ENCODE results near the gene GDF10.

Gene GDF10

DNA sequence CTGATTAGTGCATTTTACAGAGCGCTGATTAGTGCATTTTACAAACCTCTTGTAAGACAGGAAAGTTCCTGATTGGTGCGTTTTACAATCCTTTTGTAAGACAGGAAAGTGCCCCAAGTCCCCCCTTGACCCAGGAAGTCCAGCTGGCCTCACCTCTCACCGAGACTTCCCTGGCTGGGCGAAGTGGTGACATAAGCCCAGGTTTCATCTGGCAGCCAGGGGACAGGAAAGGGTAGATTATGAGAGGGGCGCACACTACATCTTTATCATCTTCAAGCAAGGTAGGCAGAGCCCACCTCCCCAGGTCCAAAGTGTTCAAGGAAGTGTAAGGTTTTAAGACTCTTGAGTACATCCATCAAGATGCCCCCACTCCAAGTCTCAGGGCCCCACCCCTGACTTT is 5.5 kb upstream of the GDF10 start:
- DNase-seq = no peak

DNA sequence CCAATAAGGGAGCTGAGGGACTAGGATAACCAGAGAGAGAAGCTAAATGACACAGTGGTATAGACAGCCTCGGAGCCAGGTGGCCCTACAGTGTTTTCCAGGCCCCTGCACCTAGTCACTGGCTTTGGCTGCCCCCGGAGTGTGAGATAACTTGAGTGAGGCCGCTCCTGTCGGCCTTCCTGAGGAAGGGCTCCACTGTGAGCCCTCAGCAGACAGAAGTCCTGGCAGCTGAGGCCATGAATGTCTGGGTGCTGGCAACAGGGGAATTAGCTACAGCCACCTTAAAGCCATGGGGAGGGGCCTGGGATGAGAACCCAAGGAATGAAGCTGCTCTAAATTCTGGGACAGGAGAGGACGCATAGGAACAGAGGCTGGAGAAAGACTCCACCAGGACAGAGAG is 4.6 kb upstream of the GDF10 start:
- DNase-seq = no peak

DNA sequence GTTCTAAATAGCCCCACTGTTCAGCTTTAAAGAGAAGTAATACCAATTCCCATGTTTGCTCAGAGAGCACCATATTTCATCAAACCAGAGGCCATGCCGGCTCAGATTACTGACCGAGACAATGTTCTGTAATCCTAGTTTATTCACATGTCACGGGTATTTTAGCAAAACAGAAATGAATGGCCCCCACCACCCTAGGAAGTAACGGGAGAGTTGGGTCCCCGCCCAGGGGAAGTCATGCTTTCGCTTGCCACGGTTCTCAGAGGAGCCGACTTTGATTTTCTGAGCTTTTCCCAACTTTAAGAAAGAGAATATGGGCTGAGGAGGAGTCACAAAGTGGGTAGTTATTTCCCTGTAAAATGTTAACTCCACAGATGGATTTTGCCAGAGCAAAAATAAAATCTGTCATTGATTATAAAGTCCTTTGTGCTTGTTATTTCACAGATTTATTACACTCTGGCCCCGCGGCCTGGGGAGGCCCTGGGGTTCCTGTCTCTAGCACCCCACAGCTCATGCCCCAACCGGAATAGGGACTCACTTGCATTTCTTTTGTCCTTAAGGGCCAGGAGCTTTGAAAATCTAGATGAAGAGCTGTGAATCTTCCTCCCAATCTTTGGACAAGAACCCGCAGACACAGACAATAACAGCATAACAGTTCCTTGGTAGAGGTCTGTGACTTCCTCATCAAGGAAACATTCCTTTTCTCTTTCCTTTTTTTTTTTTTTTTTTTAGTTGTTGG is 3.7 kb upstream of the GDF10 start:
- no peak for DNase-seq

DNA sequence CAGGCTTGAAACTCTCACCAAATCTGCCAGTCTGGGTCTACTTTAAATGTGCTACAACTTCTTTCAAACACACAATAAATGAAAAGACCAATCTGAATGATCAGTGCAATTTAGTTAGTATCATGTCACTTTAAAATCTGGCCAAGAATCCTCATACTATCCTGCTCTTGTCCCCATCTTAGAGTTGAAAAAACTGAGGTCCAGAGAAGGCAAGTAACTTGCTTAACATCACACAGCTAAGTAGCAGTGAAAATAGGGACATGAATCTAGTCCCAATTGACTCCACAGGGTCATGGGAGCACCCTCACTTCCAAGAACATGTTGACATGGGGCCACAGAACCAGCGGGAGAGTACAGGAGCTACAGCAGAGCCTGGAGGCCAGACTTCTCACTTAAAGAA is 3.1 kb upstream of the GDF10 start:
- no peak for DNase-seq

DNA sequence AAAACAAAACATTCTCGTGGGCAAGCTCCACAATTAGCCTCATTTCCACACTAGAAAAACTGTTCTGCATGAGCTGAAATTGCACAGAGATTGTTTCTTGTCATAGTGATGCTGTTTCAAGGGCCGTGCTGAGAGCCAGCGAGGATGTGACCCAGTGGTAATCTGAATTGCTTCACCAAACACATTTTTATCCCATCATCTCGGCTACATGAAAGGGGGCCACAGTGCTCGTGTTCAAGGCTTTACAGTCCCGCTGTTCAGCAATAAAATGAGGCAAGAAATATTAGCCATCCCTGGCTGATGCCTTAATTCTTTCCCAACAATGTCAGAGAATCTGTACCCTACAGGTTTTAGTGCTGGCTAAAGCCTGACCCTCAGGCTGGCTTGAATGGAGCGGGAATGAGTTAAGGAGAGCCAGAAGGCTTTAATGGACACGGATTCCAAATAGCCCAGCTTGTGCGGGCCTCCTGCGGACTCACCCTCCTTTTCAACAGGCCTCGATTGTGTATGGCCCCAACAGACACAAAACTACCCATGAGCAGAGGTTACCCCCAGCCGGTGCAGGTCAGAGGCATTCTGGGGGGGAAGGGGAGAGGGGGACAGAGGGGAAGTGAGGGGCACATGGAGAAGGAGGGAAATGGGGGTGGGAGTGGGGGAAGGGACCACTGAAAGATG is 2.0 kb upstream of the GDF10 start:
- DNase-seq = no peak

DNA sequence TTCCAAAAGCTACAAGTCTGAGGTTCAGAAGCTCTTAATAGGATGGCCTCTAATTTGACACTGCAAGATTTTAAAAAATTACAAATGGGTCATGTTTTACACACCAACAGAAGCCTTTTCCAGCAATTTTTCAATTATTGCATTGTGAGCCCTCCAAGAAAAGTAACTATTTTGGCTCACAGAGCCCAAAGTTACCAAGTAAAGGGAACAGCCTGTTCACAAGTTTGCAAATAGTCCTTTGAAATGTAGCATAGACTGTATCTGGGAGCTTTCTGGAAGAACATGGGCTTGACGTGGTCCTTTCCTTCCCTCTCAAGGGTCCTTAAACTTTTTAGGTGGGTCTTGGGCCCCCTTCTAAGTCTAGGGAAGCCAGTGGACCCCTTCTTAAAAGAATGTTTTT is 1.3 kb upstream of the GDF10 start:
- no peak for DNase-seq

DNA sequence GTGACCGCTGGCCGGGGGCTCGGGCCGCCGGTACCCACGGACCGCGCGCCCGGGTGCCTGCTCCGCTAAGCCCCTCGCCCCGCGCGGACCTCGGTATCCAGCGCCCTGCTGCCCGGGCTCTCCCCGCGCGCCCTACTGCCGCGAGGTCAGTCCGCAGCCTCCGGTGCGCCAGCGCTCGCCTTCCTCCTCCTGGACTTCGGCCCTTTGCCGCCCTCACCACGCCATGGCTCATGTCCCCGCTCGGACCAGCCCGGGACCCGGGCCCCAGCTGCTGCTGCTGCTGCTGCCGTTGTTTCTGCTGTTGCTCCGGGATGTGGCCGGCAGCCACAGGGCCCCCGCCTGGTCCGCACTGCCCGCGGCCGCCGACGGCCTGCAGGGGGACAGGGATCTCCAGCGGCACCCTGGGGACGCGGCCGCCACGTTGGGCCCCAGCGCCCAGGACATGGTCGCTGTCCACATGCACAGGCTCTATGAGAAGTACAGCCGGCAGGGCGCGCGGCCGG is 483 bp downstream of the GDF10 start:
- no peak for DNase-seq

DNA sequence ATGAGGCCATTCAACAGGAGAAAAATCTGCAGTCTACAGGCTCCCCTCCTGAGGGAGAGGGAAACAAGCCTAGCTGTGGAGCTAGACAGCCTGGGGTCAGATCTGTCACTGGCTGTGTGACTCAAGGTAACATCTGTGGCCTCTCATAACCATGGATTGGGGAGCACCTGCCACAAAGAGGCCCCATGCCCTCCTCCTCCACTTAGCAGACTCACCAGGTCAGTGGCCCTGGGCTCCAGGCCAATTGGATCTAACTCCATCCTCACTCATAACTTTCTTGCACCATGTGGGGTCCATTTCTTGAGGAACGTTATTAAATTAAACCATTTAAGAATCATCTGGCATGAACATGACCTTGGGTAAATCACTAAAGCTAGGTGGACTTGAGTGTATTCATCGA is 1.8 kb downstream of the GDF10 start:
- no peak for DNase-seq

DNA sequence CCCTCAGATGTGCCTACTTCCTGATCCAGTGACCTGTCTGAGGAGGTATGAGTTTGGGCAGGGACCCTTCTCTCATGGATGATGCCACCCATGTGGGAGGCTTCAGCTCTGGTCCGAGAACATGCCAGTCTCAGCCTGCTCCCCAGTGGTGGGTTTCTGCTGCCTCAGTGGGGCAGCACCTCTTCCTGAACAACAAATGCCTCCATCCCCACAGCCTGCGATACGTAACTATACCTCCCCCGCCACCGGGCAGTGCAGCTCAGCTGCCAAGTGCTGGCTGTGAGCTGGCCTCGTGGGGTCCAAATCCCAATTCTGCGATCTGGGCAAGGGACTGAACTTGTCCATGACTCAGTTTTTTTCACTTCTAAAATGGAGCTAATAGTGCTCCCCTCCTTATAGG is 3.1 kb downstream of the GDF10 start:
- no peak for DNase-seq

DNA sequence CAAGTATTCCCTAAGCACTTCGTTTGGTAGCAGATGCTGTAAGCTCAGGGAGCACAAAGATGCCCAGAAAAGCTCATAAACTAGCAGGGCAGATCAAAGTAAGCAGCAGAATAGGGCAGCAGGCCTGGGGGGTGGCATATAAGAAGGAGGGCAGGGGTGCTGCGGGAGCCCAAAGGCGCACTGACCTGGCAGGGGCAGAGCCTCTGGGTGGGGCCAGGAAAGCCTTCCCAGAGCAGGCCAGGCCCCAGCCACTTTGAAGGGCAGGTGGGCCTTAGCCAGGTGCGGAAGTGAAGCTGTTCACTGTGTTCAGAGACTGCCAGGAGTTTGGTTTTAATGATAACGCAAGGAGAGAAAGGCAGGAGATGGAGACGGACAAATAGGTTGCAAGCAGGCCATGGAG is 3.9 kb downstream of the GDF10 start:
- no peak for DNase-seq

DNA sequence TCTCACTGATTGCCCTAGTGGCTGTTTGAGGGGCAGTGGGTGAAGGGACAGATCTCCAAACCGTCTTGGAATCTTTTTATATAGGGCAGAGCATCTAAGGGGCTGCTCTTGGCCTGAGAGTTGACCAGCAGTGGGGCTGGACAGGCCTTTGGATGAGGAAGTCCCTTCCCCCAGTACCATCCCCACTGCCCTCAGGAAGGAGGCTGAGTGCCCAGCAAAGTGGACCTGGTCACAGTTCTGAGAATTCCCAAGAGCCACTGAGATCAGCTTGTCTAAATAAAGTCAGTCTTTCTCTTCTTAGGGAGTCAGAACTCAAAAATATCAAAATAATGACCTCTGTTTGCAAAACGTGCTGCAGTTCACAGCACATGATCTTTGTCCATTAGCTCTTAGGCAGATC is 5.6 kb downstream of the GDF10 start:
- no peak for DNase-seq

DNA sequence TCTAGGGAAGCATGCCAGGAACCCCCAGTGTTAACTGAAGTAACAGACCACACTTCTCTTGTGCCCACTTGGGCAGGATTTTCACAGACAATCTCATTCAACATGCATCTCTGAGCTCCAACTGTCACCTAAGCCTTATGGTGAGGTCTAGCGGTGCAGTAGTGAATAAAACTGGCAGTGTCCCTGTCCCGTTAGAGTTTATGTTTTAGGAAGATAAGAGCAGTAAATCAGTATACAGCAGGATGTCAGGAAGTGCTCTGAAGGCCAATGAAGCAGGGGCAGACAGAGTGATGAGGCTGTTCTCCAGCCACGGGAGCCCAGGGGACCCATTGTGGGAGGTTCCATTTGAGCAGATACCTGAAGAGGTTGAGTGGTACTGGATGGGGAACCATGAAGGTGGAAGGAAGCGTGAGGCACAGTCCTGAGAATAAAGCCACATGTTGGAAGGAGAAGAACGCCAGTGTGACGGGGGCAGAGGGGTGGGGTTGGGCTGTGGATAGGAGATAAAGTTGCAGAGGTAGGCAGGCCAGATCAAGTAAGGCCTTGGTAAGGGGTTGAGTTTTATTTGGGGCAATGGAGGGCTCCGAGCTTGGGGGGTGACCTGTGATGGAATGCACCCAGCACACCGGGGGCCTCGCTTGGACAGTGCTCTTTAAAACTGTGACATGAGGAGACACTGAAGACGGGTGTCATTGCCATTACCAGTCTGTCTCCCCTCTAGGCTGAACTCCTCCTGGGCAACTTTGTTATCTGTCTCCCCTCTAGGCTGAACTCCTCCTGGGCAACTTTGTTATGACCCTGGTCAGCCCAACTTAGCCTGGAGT is 6.6 kb downstream of the GDF10 start:
- no peak for DNase-seq

DNA sequence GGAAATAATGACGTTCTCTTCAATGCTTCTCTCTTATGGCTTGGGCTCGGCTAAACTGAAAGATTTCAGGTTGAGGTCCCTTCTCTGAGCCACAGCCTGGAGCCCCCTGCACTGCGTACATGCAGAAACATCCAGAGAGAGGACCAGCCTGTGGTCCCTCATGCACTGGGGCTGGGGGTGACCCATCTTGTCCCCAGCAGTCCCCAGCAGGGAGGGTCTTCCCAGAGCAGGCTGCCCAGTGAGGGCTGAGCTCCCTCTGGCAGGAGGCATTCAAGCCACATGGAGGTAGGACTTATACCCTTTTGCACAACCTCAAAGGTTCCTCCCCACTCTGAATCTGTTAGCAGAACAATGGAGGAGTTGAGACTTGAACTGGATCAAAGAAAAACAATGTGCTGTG is 7.4 kb downstream of the GDF10 start:
- no peak for DNase-seq

DNA sequence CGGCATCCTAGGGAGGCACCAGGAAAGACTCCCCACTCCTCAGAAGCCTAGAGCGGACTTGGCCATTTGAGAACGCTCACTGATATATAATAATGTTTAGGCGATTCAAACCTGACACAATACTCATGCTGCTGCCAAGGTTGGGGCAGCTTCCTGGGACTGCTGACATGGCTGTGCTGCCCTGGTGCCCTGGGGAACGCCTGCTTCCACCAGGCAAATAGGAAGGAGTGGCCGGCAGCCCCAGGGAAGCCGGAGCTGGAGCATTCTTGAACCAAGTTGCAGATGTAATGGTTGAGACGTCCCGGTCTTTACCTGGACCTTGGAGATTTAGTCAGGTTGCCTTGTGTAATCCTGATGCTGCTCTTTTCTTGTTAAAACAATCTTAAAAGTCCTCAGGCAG is 8.8 kb downstream of the GDF10 start:
- no peak for DNase-seq

DNA sequence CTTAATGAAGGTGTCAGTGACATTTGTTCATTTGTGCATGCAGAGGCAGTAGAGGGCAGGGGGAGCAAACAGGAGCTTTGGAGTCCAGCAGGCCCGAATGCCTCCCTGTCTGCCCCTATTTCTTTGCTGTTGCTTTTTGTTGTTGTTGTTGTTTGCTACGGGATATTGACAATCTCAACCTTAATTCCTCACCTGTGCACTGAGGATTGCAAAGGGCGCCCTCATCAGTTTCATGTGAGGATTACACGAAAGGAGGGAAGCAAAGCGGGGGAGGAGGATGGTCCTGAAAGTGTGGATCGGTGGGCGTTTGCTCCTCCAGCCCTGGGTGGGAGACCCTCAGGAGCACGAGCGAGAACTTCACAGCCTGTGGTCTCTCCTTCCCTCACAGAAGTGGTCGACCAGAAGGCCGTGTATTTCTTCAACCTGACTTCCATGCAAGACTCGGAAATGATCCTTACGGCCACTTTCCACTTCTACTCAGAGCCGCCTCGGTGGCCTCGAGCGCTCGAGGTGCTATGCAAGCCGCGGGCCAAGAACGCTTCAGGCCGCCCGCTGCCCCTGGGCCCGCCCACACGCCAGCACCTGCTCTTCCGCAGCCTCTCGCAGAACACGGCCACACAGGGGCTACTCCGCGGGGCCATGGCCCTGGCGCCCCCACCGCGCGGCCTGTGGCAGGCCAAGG is 9.6 kb downstream of the GDF10 start:
- DNase-seq = peak; percentile 19 to 31

DNA sequence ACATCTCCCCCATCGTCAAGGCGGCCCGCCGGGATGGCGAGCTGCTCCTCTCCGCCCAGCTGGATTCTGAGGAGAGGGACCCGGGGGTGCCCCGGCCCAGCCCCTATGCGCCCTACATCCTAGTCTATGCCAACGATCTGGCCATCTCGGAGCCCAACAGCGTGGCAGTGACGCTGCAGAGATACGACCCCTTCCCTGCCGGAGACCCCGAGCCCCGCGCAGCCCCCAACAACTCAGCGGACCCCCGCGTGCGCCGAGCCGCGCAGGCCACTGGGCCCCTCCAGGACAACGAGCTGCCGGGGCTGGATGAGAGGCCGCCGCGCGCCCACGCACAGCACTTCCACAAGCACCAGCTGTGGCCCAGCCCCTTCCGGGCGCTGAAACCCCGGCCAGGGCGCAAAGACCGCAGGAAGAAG is 10.1 kb downstream of the GDF10 start:
- DNase-seq = no peak

DNA sequence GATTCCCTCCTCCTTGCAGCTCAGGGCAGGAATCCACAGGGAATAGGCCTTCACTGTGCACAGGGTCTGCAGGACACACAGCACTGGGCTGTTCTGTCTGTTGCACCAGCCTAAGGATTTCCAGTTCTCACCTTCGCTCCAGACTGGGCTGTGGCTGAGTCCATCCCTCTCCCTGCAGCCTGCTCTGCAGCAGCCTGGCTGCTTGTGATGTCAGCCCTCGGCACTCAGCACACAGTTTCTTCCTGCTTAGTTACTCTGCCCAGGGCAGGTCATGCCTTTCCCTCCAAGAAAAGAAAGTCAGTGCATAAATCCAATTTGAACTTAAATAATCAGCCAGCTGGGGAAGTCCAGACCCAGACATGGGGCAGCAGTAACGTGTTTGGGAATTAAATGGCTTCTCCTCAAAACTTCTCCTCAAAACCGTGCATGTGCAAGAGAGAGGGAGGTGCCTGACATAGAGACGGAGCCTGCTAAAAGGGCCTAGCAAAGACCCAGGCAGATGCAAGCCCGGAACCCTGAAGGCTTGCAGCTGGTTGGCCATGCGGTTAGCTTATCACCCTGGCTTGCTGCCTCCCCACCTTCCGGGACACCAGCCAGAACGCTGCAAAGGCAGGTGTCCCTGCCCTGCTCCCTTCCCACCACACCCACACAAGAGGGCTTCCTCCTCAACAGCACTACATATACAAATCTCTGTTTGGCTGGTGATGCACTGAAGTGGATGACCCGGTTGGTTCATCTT is 11.4 kb downstream of the GDF10 start:
- peak; percentile 13 to 24 for DNase-seq

DNA sequence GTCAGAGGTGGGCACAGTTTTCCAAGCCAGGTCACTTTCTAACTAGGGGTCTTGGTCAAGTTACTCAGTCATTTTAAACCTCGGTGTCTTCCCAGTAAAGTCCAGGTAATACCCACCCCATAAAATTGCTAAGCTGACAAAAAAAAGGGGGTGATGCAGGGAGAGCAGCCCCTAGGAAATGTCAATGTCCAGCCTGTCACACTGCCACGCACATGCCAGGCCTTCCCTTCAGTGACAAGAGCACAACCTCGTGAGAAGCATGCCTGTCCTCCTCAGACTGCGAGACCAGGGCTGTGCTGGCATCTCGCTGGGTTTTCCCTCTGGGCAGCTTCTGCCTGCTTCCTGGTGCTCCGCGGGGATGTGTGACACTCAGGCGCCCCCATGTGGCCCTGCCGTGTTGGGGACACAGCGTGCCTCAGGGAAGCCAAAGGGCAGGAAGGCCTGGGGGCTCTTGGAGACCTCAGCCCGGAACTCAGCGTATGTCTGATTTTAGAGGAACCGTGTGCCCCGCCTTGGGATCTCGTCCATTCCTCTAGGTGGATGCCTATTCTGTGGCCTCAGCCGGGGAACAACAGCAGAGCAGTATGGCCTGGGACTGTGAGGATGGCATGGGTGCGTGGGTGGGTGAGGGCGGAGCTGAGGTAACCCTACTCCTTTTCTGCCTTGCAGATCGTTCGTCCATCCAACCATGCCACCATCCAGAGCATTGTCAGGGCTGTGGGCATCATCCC is 12.1 kb downstream of the GDF10 start:
- peak; percentile 88 to 90 for DNase-seq

DNA sequence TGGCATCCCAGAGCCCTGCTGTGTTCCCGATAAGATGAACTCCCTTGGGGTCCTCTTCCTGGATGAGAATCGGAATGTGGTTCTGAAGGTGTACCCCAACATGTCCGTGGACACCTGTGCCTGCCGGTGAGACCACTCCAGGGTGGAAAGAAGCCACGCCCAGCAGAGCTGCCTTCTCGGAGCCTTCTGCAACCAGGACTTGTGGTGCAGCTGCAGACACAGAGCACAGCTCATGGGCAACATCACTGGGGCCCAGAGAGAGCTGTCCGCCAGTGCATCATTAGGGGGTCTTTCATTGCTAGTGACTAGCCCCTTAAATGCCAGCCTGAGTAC is 12.6 kb downstream of the GDF10 start:
- no peak for DNase-seq

DNA sequence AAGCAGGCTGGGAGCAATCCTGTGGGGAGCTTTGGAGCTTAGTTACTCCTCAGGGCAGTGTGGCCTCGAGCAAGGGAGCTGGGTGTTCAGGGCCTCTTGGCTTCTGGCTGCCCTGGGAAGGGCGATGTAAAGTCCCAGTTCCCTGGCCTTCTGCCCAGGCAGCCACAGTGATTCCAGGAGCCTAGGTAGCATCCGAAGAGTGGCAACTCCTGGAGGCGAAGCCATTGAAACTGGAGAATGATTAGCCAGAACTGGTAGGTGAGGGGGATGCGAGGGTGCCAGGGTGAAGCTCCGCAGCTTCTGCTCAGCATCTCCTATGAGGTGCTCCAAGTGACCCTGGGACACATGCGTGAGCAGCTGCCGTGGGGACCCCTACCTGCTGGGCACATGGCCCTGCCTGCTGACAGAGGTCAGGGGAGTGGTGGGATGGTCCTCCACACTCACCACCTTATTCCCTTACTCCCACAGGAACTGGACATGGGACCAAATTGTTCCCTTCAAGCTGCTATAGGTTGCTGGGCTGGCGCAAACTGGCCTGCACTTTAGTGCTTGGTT is 14.5 kb downstream of the GDF10 start:
- DNase-seq = no peak

DNA sequence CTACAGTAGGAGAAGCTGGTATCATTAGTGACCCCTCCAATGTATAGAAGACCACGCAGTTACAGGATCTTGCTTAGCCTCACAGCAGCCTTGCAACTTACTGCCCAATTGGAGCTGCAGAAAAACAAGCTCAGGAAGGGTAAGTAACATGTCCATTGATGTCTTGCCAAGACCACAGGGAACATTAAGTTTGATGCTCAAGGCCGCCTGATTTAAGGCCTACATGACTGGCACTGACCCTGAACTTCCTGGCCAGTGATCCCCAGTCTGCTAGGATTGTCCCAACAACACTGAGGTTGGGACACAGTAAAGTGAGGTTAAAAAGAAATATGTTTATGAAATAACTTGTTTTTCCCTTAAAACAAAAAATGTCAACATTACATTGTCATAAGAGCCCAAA is 15.4 kb downstream of the GDF10 start:
- no peak for DNase-seq

DNA sequence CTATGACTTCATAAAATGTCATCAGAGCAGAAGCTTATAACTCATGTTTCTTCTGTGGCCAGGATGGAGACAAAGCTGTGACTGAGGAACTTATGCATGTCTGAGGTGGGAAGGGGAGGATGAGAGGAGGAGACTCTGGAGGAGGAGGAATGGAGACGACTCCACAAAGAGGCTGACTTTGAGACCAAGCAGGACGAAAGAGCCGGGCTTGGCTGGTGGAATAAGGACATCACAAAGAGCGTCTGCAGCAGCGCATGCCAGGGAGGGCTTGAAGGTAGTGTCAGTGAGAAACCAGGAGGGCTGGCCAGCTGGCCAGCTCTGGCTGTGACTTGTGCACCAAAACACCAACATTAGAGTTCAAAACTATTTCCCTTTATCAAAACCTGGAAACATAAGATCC is 16.1 kb downstream of the GDF10 start:
- no peak for DNase-seq

Data from activated CD4-positive, alpha-beta T cell treated with anti-CD3 and anti-CD28 coated beads, Interleukin-2, amount 50 U/mL, for 48 hours (primary cell).